H1 (cell line): Measurements from ENCODE around the gene PCGF3. TPM values are rescaled to one million over a fixed set of nuclear protein-coding genes. Genes with fewer than 3 reads are reported as not detected.

ENCODE experiments used
- ATF3 ChIP-seq: IDR thresholded peaks from 2 replicates; pipeline ENCODE4 v1.6.1; 2011; ENCODE audit warnings: low read depth, mild to moderate bottlenecking, low read length; ENCODE audit not compliant: insufficient read depth
- BACH1 ChIP-seq: IDR thresholded peaks from 2 replicates; pipeline ENCODE4 v1.6.1; 2012; ENCODE audit warnings: low read length, improper control_type of control experiment
- CEBPB ChIP-seq: IDR thresholded peaks from 2 replicates; pipeline ENCODE4 v1.6.1; 2012; ENCODE audit warnings: low read depth, low read length
- CHD7 ChIP-seq: fragments of 300-600 bp; sonication (generic); IDR thresholded peaks from 2 replicates; pipeline ENCODE4 v1.7.1; 2012; ENCODE audit warnings: low read length, moderate library complexity, mild to moderate bottlenecking, inconsistent platforms; ENCODE audit not compliant: insufficient replicate concordance
- GTF2F1 ChIP-seq: IDR thresholded peaks from 2 replicates; pipeline ENCODE4 v1.6.1; 2012; ENCODE audit warnings: low read depth, low read length, improper control_type of control experiment, borderline replicate concordance
- JUN ChIP-seq: IDR thresholded peaks from 2 replicates; pipeline ENCODE4 v1.6.1; 2011; ENCODE audit warnings: low read depth, mild to moderate bottlenecking, improper control_type of control experiment, low read length
- KDM5A ChIP-seq: fragments of 200-600 bp; IDR thresholded peaks from 2 replicates; pipeline ENCODE4 v1.7.1; 2012; ENCODE audit warnings: mild to moderate bottlenecking, low read length, inconsistent platforms, mixed read lengths
- PHF8 ChIP-seq: fragments of 200-600 bp; sonication (generic); conservative IDR thresholded peaks from 2 replicates; pipeline ENCODE4 v1.7.1; 2012; ENCODE audit warnings: low read depth, mild to moderate bottlenecking, inconsistent platforms, low read length, moderate library complexity
- RFX5 ChIP-seq: IDR thresholded peaks from 2 replicates; pipeline ENCODE4 v1.6.1; 2011; ENCODE audit warnings: low read depth, low read length, improper control_type of control experiment, borderline replicate concordance
- SP1 ChIP-seq: IDR thresholded peaks from 2 replicates; pipeline ENCODE4 v1.6.1; 2011; ENCODE audit warnings: low read depth, low read length
- TAF1 ChIP-seq: IDR thresholded peaks from 2 replicates; pipeline ENCODE4 v1.6.1; 2011; ENCODE audit warnings: mild to moderate bottlenecking, low read depth, low read length
- polyA plus RNA-seq, 7 experiments: library from polyadenylated mRNA; depleted of rRNA in 3 of 7; stranded (reverse) in 5 of 7; unstranded in 2 of 7; fragments of >200 nt in 5 of 7; fragments of 200-250 nt in 2 of 7; gene quantifications; 1 replicate in 5 of 7; 2 replicates in 1 of 7; 4 replicates in 1 of 7; pipeline versions ENCODE4 v1.2.1 to v1.2.3, GENCODE V29; 2011 to 2013; ENCODE audit warnings: missing spikeins in 2 of 7, mixed read lengths in 2 of 7
- total RNA-seq: library from RNA; stranded (reverse); fragmentation: NEBNext Ultra II Directional; extraction: Animal tissue kit (Norgen Biotek cat#: 25700); gene quantifications from 2 replicates; pipeline ENCODE4 v1.2.1, GENCODE V29; 2021

PCGF3 gene
- total and polyA plus RNA-seq, 2 of the 8 experiments (the other 6 are each of a cell fraction or from before 2014, with no cell fraction given) = 52.7 to 52.9 TPM

- TF ChIP-seq CHD7 (no peak), KDM5A (no peak), CEBPB (no peak), JUN (no peak), GTF2F1 (no peak), TAF1 (no peak), SP1 (no peak), ATF3 (no peak), PHF8 (no peak), RFX5 (no peak), BACH1 (no peak)
Measured at GRCh38 chr4:717601-718320, 12.1 kb downstream of the PCGF3 start (continued).
